T-helper 1 cell treated with Interleukin-12 subunit alpha and Interleukin-12 subunit beta and Interleukin-4 antibody, amounts not matched to agents 30 μg/mL and 1 μg/mL, for 36 hours (primary cell): Measurements from ENCODE around the gene CLEC14A.

Source experiments
- H3K27ac Mint-ChIP-seq: one replicate; pipeline ENCODE4 v1.8.0; 2021; ENCODE audit warnings: mild to moderate bottlenecking, mixed read lengths
- H3K27me3 Mint-ChIP-seq: one replicate; pipeline ENCODE4 v1.8.0; 2021; ENCODE audit warnings: low read depth, mixed read lengths
- H3K36me3 Mint-ChIP-seq: one replicate; pipeline ENCODE4 v1.8.0; 2021; ENCODE audit warnings: low read depth, mixed read lengths
- H3K4me1 Mint-ChIP-seq: one replicate; pipeline ENCODE4 v1.8.0; 2021; ENCODE audit warnings: low read depth, mixed read lengths
- H3K4me3 Mint-ChIP-seq: one replicate; pipeline ENCODE4 v1.8.0; 2021; ENCODE audit warnings: mild to moderate bottlenecking, moderate library complexity, mixed read lengths
- H3K9me3 Mint-ChIP-seq: one replicate; pipeline ENCODE4 v1.8.0; 2021; ENCODE audit warnings: mixed read lengths

CLEC14A gene

GRCh38 chr14:38257507-38257906, 1.6 kb upstream of the CLEC14A start:
- Mint-ChIP-seq H3K27ac (no peak overlapping the region), H3K4me3 (no peak overlapping the region), H3K4me1 (peaks cover 7% of the 10 kb centered on the region), H3K36me3 (no peaks in the 10 kb centered on the region), H3K27me3 (peaks cover 38% of the 10 kb centered on the region), H3K9me3 (no peaks in the 10 kb centered on the region)

- Mint-ChIP-seq H3K36me3 (no peaks in the 10 kb centered on the region), H3K4me1 (peaks cover 7% of the 10 kb centered on the region), H3K9me3 (no peaks in the 10 kb centered on the region), H3K4me3 (peak overlapping the region; percentile 26), H3K27me3 (peaks cover 45% of the 10 kb centered on the region), H3K27ac (no peak overlapping the region)
These were observed 594 bp upstream of the CLEC14A start for GRCh38 chr14:38256533-38256840.

GRCh38 chr14:38255408-38255672, 553 bp downstream of the CLEC14A start:
- Mint-ChIP-seq H3K4me3 (no peak overlapping the region), H3K36me3 (no peaks in the 10 kb centered on the region), H3K27ac (no peak overlapping the region)

GRCh38 chr14:38254571-38255407, 1.1 kb downstream of the CLEC14A start:
- H3K9me3 Mint-ChIP-seq: no peaks in the 10 kb centered on the region
- peaks cover 46% of the 10 kb centered on the region for H3K27me3 Mint-ChIP-seq
- no peak overlapping the region for H3K27ac Mint-ChIP-seq
- H3K4me3 Mint-ChIP-seq: no peak overlapping the region
- H3K4me1 Mint-ChIP-seq: peaks cover 7% of the 10 kb centered on the region
- H3K36me3 Mint-ChIP-seq: no peaks in the 10 kb centered on the region

More at GRCh38 chr14:38255408-38255672, 553 bp downstream of the CLEC14A start:
- peaks cover 7% of the 10 kb centered on the region for H3K4me1 Mint-ChIP-seq
- H3K27me3 Mint-ChIP-seq: peaks cover 46% of the 10 kb centered on the region
- H3K9me3 Mint-ChIP-seq: no peaks in the 10 kb centered on the region

GRCh38 chr14:38253676-38254075, 2.2 kb downstream of the CLEC14A start:
- no peak overlapping the region for H3K27ac Mint-ChIP-seq
- H3K36me3 Mint-ChIP-seq: no peaks in the 10 kb centered on the region
- peaks cover 46% of the 10 kb centered on the region for H3K27me3 Mint-ChIP-seq
- no peaks in the 10 kb centered on the region for H3K9me3 Mint-ChIP-seq
- peaks cover 7% of the 10 kb centered on the region for H3K4me1 Mint-ChIP-seq
- H3K4me3 Mint-ChIP-seq: no peak overlapping the region

GRCh38 chr14:38252066-38252710, 3.7 kb downstream of the CLEC14A start:
- Mint-ChIP-seq H3K27ac (no peak overlapping the region), H3K4me1 (peaks cover 7% of the 10 kb centered on the region), H3K9me3 (no peaks in the 10 kb centered on the region), H3K36me3 (no peaks in the 10 kb centered on the region), H3K27me3 (peaks cover 39% of the 10 kb centered on the region), H3K4me3 (no peak overlapping the region)

- Mint-ChIP-seq H3K27me3 (peaks cover 29% of the 10 kb centered on the region), H3K4me1 (no peaks in the 10 kb centered on the region), H3K4me3 (no peak overlapping the region), H3K9me3 (no peaks in the 10 kb centered on the region), H3K36me3 (no peaks in the 10 kb centered on the region), H3K27ac (no peak overlapping the region)
These were observed 5.6 kb downstream of the CLEC14A start for GRCh38 chr14:38250331-38250730.

- Mint-ChIP-seq H3K36me3 (no peaks in the 10 kb centered on the region), H3K9me3 (no peaks in the 10 kb centered on the region), H3K4me3 (no peak overlapping the region), H3K27ac (no peak overlapping the region), H3K27me3 (peaks cover 18% of the 10 kb centered on the region), H3K4me1 (no peaks in the 10 kb centered on the region)
These were observed 7.4 kb downstream of the CLEC14A start for GRCh38 chr14:38248321-38249028.

- no peaks in the 10 kb centered on the region for H3K4me1 Mint-ChIP-seq
- H3K27me3 Mint-ChIP-seq: peaks cover 3% of the 10 kb centered on the region
- no peaks in the 10 kb centered on the region for H3K36me3 Mint-ChIP-seq
- H3K27ac Mint-ChIP-seq: no peak overlapping the region
- H3K4me3 Mint-ChIP-seq: no peak overlapping the region
- H3K9me3 Mint-ChIP-seq: no peaks in the 10 kb centered on the region
These were observed 12.1 kb downstream of the CLEC14A start for GRCh38 chr14:38243696-38244240.

GRCh38 chr14:38238878-38239277, 17.0 kb downstream of the CLEC14A start:
- no peaks in the 10 kb centered on the region for H3K9me3 Mint-ChIP-seq
- no peak overlapping the region for H3K4me3 Mint-ChIP-seq
- H3K4me1 Mint-ChIP-seq: no peaks in the 10 kb centered on the region
- H3K27me3 Mint-ChIP-seq: no peaks in the 10 kb centered on the region
- H3K27ac Mint-ChIP-seq: no peak overlapping the region
- H3K36me3 Mint-ChIP-seq: no peaks in the 10 kb centered on the region

- no peak overlapping the region for H3K4me3 Mint-ChIP-seq
These were observed 17.6 kb downstream of the CLEC14A start for GRCh38 chr14:38238332-38238731.

GRCh38 chr14:38233218-38233617, 22.7 kb downstream of the CLEC14A start:
- Mint-ChIP-seq H3K4me3 (no peak overlapping the region), H3K9me3 (no peaks in the 10 kb centered on the region), H3K27me3 (no peaks in the 10 kb centered on the region), H3K4me1 (no peaks in the 10 kb centered on the region), H3K36me3 (no peaks in the 10 kb centered on the region), H3K27ac (no peak overlapping the region)

More at GRCh38 chr14:38238332-38238731, 17.6 kb downstream of the CLEC14A start:
- Mint-ChIP-seq H3K27ac (no peak overlapping the region), H3K4me1 (no peaks in the 10 kb centered on the region), H3K9me3 (no peaks in the 10 kb centered on the region), H3K27me3 (no peaks in the 10 kb centered on the region), H3K36me3 (no peaks in the 10 kb centered on the region)

GRCh38 chr14:38226366-38226765, 29.5 kb downstream of the CLEC14A start:
- no peaks in the 10 kb centered on the region for H3K36me3 Mint-ChIP-seq
- no peaks in the 10 kb centered on the region for H3K4me1 Mint-ChIP-seq
- no peak overlapping the region for H3K27ac Mint-ChIP-seq
- H3K4me3 Mint-ChIP-seq: no peak overlapping the region
- H3K9me3 Mint-ChIP-seq: no peaks in the 10 kb centered on the region
- no peaks in the 10 kb centered on the region for H3K27me3 Mint-ChIP-seq

- no peaks in the 10 kb centered on the region for H3K36me3 Mint-ChIP-seq
- no peaks in the 10 kb centered on the region for H3K27me3 Mint-ChIP-seq
- H3K4me1 Mint-ChIP-seq: no peaks in the 10 kb centered on the region
- H3K4me3 Mint-ChIP-seq: no peak overlapping the region
- H3K27ac Mint-ChIP-seq: no peak overlapping the region
- H3K9me3 Mint-ChIP-seq: no peaks in the 10 kb centered on the region
These were observed 29.9 kb downstream of the CLEC14A start for GRCh38 chr14:38225946-38226345.

GRCh38 chr14:38224338-38224737, 31.6 kb downstream of the CLEC14A start:
- Mint-ChIP-seq H3K4me3 (no peak overlapping the region), H3K27me3 (no peaks in the 10 kb centered on the region), H3K4me1 (no peaks in the 10 kb centered on the region), H3K27ac (no peak overlapping the region), H3K36me3 (no peaks in the 10 kb centered on the region), H3K9me3 (no peaks in the 10 kb centered on the region)
